ENCODE data around the gene LAMB1.
"Not testable (repeated sequence)": the region's sequence is repeated elsewhere in the genome, so short reads cannot be mapped to it uniquely, and the experiment has no call there.

LAMB1 gene

GRCh38 chr7:107956950-107957349 is 46.0 kb downstream of the LAMB1 start:
- H3K9ac ChIP-seq (ENCODE audit: low read length in 2 of 2); H3K4me3 ChIP-seq (ENCODE audit: low read length in 2 of 2); H3K27me3 ChIP-seq (ENCODE audit: control insufficient read depth in 1 of 2, insufficient read depth in 2 of 2, low read length in 2 of 2); H3K9me3 ChIP-seq (ENCODE audit: control insufficient read depth in 2 of 2, low read length in 2 of 2); H3K27ac ChIP-seq (ENCODE audit: low read length): not testable (repeated sequence)
- Histone ChIP-seq H3K36me3 (ENCODE audit: control insufficient read depth in 2 of 2, insufficient read depth in 2 of 2, low read length in 2 of 2) (peaks cover 25 to 35% of the 10 kb centered on the region in 2 donors), H3K4me1 (ENCODE audit: control insufficient read depth, insufficient read depth, low read length) (peaks cover 33% of the 10 kb centered on the region)

GRCh38 chr7:107955394-107955793 is 47.6 kb downstream of the LAMB1 start:
- Histone ChIP-seq H3K4me3 (ENCODE audit: low read length in 2 of 2) (no peak overlapping the region), H3K27ac (ENCODE audit: low read length) (no peak overlapping the region), H3K27me3 (ENCODE audit: control insufficient read depth in 1 of 2, insufficient read depth in 2 of 2, low read length in 2 of 2) (no peaks in the 10 kb centered on the region), H3K36me3 (ENCODE audit: control insufficient read depth in 2 of 2, insufficient read depth in 2 of 2, low read length in 2 of 2) (peaks cover 32 to 42% of the 10 kb centered on the region in 2 donors), H3K4me1 (ENCODE audit: control insufficient read depth, insufficient read depth, low read length) (peaks cover 39% of the 10 kb centered on the region), H3K9ac (ENCODE audit: low read length in 2 of 2) (no peak overlapping the region), H3K9me3 (ENCODE audit: control insufficient read depth in 2 of 2, low read length in 2 of 2) (no peaks in the 10 kb centered on the region)

DNA sequence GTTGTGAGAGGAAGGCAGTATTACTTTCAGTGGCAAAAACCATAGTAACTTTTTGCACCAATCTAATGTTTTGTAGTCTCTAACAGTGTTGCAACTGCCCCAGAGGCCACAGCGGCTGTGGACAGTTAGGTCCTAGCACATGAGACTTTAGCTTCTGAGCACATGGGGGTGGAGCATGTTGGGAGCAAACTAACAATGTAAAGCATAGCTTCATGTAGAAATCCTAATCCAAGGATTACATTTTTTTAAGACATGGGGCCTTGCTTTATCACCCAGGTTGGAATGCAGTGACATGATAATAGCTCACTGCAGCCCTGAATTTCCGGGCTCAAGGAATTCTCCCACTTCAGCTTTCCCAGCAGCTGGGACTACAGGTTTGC is 49.0 kb downstream of the LAMB1 start:
- Histone ChIP-seq H3K27ac (ENCODE audit: low read length) (peak overlapping the region; percentile 41), H3K4me3 (ENCODE audit: low read length in 2 of 2) (no peak overlapping the region), H3K36me3 (ENCODE audit: control insufficient read depth in 2 of 2, insufficient read depth in 2 of 2, low read length in 2 of 2) (peaks cover 24 to 29% of the 10 kb centered on the region in 2 donors), H3K4me1 (ENCODE audit: control insufficient read depth, insufficient read depth, low read length) (peaks cover 26% of the 10 kb centered on the region), H3K9ac (ENCODE audit: low read length in 2 of 2) (no peak overlapping the region), H3K9me3 (ENCODE audit: control insufficient read depth in 2 of 2, low read length in 2 of 2) (no peaks in the 10 kb centered on the region), H3K27me3 (ENCODE audit: control insufficient read depth in 1 of 2, insufficient read depth in 2 of 2, low read length in 2 of 2) (no peaks in the 10 kb centered on the region)

DNA sequence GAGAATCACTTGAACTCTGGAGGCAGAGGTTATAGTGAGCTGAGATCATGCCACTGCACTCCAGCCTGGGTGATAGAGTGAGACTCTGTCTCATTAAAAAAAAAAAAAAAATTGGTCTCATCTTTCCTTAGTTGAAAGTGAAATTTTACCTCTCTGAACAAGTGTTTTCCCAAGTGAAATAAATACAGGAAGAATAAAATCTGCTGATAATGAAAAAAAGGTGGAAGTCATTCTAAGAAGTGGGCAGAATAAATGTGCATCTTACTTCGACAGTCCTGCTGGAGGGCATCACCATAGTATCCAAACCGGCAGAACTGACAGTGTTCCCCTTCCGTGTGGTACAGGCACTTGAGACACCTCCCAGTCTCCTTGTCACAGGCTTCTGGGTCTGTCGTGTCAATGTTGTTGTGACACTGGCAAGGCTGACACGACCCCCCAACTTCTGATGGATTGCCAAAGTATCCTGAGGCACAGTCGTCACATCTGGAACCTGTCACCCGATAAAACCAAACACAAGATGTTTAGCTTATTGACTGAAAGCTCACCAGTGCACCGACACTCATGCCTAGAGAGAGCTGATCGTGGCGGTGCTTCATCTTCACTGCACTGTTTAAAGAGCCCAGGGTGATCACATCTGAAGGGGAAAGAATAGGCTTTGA is 49.6 kb downstream of the LAMB1 start:
- H3K36me3 ChIP-seq (ENCODE audit: control insufficient read depth in 2 of 2, insufficient read depth in 2 of 2, low read length in 2 of 2) = peaks cover 27% of the 10 kb centered on the region in 2 donors
- H3K4me3 ChIP-seq (ENCODE audit: low read length in 2 of 2) = no peak overlapping the region
- H3K9ac ChIP-seq (ENCODE audit: low read length in 2 of 2) = no peak overlapping the region
- peak overlapping the region; percentile 41 for H3K27ac ChIP-seq (ENCODE audit: low read length)
- H3K9me3 ChIP-seq (ENCODE audit: control insufficient read depth in 2 of 2, low read length in 2 of 2) = no peaks in the 10 kb centered on the region
- no peaks in the 10 kb centered on the region for H3K27me3 ChIP-seq (ENCODE audit: control insufficient read depth in 1 of 2, insufficient read depth in 2 of 2, low read length in 2 of 2)
- H3K4me1 ChIP-seq (ENCODE audit: control insufficient read depth, insufficient read depth, low read length) = peaks cover 23% of the 10 kb centered on the region

DNA sequence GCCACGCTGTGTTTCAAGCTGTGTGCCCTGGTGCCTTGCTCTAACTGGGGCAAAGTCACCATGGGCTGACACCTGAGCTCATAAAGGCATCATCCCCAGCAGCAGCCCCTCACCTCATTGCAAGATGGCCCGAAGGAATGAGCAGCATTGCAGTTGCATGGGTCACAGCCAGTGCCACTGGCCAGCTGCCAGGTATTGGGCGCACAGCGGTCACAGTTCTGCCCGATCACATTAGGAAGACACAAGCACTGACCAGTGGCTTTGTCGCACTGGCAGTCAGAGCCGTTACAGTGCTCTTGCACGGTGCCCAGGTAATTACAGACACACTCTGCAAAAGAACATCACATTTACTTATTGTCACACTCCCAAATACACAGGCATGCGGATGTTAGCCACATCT is 51.1 kb downstream of the LAMB1 start:
- Histone ChIP-seq H3K9ac (ENCODE audit: low read length in 2 of 2) (no peak overlapping the region), H3K36me3 (ENCODE audit: control insufficient read depth in 2 of 2, insufficient read depth in 2 of 2, low read length in 2 of 2) (peaks cover 29 to 30% of the 10 kb centered on the region in 2 donors), H3K27me3 (ENCODE audit: control insufficient read depth in 1 of 2, insufficient read depth in 2 of 2, low read length in 2 of 2) (no peaks in the 10 kb centered on the region), H3K4me3 (ENCODE audit: low read length in 2 of 2) (no peak overlapping the region), H3K27ac (ENCODE audit: low read length) (peak overlapping the region; percentile 49), H3K9me3 (ENCODE audit: control insufficient read depth in 2 of 2, low read length in 2 of 2) (no peaks in the 10 kb centered on the region), H3K4me1 (ENCODE audit: control insufficient read depth, insufficient read depth, low read length) (peaks cover 23% of the 10 kb centered on the region)

- Histone ChIP-seq H3K36me3 (ENCODE audit: control insufficient read depth in 2 of 2, insufficient read depth in 2 of 2, low read length in 2 of 2) (peaks cover 25 to 31% of the 10 kb centered on the region in 2 donors), H3K9ac (ENCODE audit: low read length in 2 of 2) (no peak overlapping the region), H3K9me3 (ENCODE audit: control insufficient read depth in 2 of 2, low read length in 2 of 2) (no peaks in the 10 kb centered on the region), H3K4me3 (ENCODE audit: low read length in 2 of 2) (no peak overlapping the region), H3K27me3 (ENCODE audit: control insufficient read depth in 1 of 2, insufficient read depth in 2 of 2, low read length in 2 of 2) (no peaks in the 10 kb centered on the region), H3K27ac (ENCODE audit: low read length) (peak overlapping the region; percentile 49), H3K4me1 (ENCODE audit: control insufficient read depth, insufficient read depth, low read length) (peaks cover 27% of the 10 kb centered on the region)
These were observed 51.7 kb downstream of the LAMB1 start for GRCh38 chr7:107951172-107951787.

DNA sequence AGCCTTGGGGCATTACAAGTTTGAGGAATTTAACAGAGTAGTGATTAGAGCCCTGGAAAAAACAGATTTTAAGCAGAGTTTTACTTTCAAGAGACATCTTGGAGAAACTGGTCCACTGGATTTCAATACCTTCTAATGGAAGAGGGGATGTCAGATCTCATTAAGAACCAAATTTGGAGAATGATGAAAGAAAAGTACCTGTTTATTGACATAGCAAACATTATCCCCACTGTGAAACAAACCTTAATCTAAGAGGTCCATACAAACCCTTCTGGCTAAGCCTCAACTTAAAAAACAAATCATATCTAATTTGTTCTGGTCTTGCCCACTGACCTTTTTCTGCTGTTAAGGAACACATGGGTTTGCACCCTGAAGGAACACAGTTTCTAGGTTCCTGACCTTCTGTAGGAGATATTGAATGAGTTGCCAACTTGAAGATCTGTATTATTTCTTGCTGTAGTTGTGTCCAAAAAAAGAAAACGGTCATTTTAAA is 53.5 kb downstream of the LAMB1 start:
- Histone ChIP-seq H3K36me3 (ENCODE audit: control insufficient read depth in 2 of 2, insufficient read depth in 2 of 2, low read length in 2 of 2) (peaks cover 18 to 28% of the 10 kb centered on the region in 2 donors), H3K4me1 (ENCODE audit: control insufficient read depth, insufficient read depth, low read length) (peaks cover 34% of the 10 kb centered on the region), H3K27me3 (ENCODE audit: control insufficient read depth in 1 of 2, insufficient read depth in 2 of 2, low read length in 2 of 2) (no peaks in the 10 kb centered on the region), H3K27ac (ENCODE audit: low read length) (no peak overlapping the region), H3K9me3 (ENCODE audit: control insufficient read depth in 2 of 2, low read length in 2 of 2) (no peaks in the 10 kb centered on the region), H3K4me3 (ENCODE audit: low read length in 2 of 2) (no peak overlapping the region), H3K9ac (ENCODE audit: low read length in 2 of 2) (no peak overlapping the region)

GRCh38 chr7:107948645-107949442 is 54.1 kb downstream of the LAMB1 start:
- Histone ChIP-seq H3K9ac (ENCODE audit: low read length in 2 of 2) (no peak overlapping the region), H3K36me3 (ENCODE audit: control insufficient read depth in 2 of 2, insufficient read depth in 2 of 2, low read length in 2 of 2) (peaks cover 22 to 32% of the 10 kb centered on the region in 2 donors), H3K27ac (ENCODE audit: low read length) (no peak overlapping the region), H3K4me3 (ENCODE audit: low read length in 2 of 2) (no peak overlapping the region), H3K27me3 (ENCODE audit: control insufficient read depth in 1 of 2, insufficient read depth in 2 of 2, low read length in 2 of 2) (no peaks in the 10 kb centered on the region), H3K4me1 (ENCODE audit: control insufficient read depth, insufficient read depth, low read length) (peaks cover 34% of the 10 kb centered on the region), H3K9me3 (ENCODE audit: control insufficient read depth in 2 of 2, low read length in 2 of 2) (no peaks in the 10 kb centered on the region)

DNA sequence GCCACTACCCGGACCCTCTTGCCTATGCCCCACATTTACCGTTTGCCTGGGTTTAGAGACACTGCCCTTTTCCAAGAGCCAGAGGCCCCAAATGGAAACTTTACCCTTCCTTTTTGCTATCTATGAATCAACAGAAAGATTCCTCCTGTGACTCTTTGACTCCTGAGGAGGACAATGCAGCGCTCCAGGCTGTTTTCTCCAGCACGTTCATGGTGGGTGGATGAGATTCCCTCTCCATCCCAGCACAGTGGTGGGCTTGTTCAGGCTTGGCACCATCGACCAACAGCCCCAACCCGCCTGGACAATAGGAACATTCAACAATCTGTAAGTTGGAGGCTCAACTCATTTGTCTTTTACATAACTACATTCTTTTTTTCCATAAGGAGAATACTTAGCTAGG is 56.1 kb downstream of the LAMB1 start:
- Histone ChIP-seq H3K36me3 (ENCODE audit: control insufficient read depth in 2 of 2, insufficient read depth in 2 of 2, low read length in 2 of 2) (peaks cover 30 to 33% of the 10 kb centered on the region in 2 donors), H3K4me3 (ENCODE audit: low read length in 2 of 2) (no peak overlapping the region), H3K9me3 (ENCODE audit: control insufficient read depth in 2 of 2, low read length in 2 of 2) (no peaks in the 10 kb centered on the region), H3K27me3 (ENCODE audit: control insufficient read depth in 1 of 2, insufficient read depth in 2 of 2, low read length in 2 of 2) (no peaks in the 10 kb centered on the region), H3K9ac (ENCODE audit: low read length in 2 of 2) (no peak overlapping the region), H3K27ac (ENCODE audit: low read length) (peak overlapping the region; percentile 37), H3K4me1 (ENCODE audit: control insufficient read depth, insufficient read depth, low read length) (peaks cover 23% of the 10 kb centered on the region)

DNA sequence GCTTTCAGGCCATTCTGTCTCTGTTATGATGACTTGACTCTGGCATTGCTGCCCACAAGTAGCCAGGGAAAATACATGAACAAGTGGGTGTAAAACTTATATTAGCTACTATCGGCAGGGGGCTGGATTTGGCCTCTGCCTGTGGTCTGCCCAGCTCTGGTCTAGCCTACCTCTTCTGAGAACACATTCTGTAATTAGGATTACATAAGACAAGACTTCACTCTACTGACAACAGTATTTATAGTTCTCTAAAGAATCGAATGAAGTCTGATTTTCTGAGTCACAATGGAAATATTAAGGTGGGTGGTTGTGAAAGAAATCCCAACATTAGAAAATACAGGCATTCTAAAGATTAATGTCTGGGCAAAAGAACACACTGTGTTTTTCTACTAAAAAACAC is 56.5 kb downstream of the LAMB1 start:
- H3K27me3 ChIP-seq (ENCODE audit: control insufficient read depth in 1 of 2, insufficient read depth in 2 of 2, low read length in 2 of 2) = no peaks in the 10 kb centered on the region
- peaks cover 28 to 30% of the 10 kb centered on the region in 2 donors for H3K36me3 ChIP-seq (ENCODE audit: control insufficient read depth in 2 of 2, insufficient read depth in 2 of 2, low read length in 2 of 2)
- no peak overlapping the region for H3K4me3 ChIP-seq (ENCODE audit: low read length in 2 of 2)
- peaks cover 19% of the 10 kb centered on the region for H3K4me1 ChIP-seq (ENCODE audit: control insufficient read depth, insufficient read depth, low read length)
- H3K9me3 ChIP-seq (ENCODE audit: control insufficient read depth in 2 of 2, low read length in 2 of 2) = no peaks in the 10 kb centered on the region
- H3K9ac ChIP-seq (ENCODE audit: low read length in 2 of 2) = no peak overlapping the region
- peak overlapping the region; percentile 37 for H3K27ac ChIP-seq (ENCODE audit: low read length)
